NCI-H146 treated with DMSO at 0.1 percent for 48 hours (cell line): ENCODE results near the gene PRKACA.
"Not testable (repeated sequence)": the region's sequence is repeated elsewhere in the genome, so short reads cannot be mapped to it uniquely, and the experiment has no call there.

ENCODE experiments used
- DNase-seq: peaks from one replicate; lab custom pipeline; 2025; ENCODE audit not compliant: unreplicated experiment; lab: John Stamatoyannopoulos, UW

PRKACA gene

DNA sequence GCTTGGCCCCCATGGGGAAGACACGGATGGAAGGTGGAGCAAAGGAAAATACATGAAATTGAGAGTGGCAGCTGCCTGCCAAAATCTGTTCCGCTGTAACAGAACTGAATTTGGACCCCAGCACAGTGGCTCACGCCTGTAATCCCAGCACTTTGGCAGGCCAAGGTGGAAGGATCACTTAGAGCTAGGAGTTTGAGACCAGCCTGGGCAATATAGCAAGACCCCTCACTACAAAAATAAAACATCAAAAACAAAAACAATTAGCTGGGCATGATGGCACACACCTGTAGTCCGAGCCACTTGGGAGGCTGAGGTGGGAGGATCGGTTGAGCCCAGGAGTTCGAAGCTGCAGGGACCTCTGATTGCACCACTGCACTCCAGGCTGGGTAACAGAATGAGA lies 65.1 kb downstream of the PRKACA start:
- no peak for DNase-seq

DNA sequence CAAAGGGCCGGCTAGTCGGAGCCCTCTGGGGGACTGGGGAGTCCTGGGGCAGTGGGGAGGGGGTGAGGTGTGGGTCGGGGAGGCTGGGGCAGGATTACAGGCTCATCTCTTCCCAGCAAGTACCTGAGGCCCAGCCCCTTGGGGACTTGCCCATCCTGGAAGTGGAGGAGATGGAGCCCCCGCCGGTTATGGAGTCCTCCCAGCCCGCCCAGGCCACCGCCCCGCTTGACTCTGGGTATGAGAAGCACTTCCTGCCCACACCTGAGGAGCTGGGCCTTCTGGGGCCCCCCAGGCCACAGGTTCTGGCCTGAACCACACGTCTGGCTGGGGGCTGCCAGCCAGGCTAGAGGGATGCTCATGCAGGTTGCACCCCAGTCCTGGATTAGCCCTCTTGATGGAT lies 65.6 kb downstream of the PRKACA start:
- DNase-seq, result no peak

DNA sequence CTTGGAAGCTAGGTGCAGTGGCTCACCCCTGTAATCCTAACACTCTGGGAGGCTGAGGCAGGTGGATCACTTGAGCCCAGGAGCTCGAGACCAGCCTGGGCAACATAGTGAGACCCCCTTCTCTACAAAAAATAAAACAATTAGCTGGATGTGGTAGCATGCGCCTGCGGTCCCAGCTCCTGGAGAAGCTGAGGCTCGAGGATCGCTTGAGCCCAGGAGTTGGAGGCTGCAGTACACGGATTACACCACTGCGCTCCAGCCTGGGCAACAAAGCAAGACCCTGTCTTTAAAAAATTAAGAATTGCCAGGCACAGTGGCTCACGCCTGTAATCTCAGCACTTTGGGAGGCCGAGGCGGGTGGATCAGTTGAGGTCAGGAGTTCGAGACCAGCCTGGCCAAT lies 66.6 kb downstream of the PRKACA start:
- DNase-seq, result not testable (repeated sequence)

DNA sequence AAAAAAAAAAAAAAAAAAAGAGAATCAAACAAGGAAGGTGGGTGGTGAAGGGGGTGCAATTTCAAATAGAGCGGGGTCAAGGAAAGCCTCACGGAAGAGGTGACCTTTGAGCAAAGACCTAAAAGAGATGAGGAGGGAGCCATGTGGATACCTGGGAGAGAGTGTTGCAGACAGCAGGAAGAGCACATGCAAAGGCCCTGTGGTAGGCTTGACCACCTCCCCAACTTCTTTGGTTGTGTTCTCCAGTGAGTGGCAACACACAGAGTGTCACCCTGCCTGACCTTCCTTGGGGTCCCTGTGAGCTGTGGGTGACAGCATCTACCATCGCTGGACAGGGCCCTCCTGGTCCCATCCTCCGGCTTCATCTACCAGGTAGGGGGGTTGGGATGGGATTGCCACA lies 67.0 kb downstream of the PRKACA start:
- DNase-seq, result no peak

DNA sequence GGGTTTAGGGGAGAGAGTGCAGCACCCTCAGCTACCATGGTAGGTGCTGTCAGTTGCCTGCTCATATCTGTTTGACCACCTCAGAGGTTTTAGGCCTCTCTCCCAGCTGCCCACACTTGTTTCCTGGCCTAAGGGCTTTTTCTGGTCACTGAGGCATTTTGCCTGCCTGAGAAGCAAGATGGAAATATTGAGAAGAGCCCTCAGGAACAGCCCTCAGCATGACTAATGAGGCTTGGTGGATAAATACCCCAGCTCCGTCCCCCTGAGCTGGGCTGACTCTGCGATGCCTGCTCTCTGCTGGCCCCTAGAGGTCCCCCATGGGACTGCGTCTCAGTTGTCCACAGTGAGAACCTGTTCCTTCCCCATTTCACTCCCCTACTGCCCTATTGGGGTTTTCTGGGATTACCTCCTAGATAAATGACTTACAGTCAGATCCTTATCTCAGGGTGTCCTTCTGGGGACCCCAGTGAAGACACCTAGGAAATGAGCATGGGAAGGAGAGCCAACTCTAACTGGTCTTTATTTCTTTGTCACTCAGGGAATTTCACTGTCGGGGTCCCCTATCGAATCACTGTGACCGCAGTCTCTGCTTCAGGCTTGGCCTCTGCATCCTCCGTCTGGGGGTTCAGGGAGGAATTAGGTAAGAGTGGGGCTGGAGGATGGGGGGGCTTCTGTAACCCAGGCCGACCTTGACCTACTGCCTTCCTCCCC lies 69.0 kb downstream of the PRKACA start:
- no peak for DNase-seq

DNA sequence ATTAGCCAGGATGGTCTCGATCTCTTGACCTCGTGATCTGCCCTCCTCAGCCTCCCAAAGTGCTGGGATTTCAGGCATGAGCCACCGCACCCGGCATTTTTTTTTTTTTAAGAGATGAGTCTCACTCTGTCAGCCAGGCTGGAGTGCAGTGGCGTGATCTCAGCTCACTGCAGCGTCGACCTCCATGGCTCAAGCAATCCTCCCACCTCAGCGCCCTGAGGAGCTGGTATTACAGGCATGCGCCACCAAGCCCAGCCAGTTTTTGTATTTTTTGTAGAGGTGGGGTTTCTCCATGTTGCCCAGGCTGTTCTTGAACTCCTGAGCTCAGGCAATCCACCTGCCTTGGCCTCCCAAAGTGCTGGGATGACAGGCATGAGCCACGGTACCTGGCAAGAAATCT lies 69.7 kb downstream of the PRKACA start:
- not testable (repeated sequence) for DNase-seq

DNA sequence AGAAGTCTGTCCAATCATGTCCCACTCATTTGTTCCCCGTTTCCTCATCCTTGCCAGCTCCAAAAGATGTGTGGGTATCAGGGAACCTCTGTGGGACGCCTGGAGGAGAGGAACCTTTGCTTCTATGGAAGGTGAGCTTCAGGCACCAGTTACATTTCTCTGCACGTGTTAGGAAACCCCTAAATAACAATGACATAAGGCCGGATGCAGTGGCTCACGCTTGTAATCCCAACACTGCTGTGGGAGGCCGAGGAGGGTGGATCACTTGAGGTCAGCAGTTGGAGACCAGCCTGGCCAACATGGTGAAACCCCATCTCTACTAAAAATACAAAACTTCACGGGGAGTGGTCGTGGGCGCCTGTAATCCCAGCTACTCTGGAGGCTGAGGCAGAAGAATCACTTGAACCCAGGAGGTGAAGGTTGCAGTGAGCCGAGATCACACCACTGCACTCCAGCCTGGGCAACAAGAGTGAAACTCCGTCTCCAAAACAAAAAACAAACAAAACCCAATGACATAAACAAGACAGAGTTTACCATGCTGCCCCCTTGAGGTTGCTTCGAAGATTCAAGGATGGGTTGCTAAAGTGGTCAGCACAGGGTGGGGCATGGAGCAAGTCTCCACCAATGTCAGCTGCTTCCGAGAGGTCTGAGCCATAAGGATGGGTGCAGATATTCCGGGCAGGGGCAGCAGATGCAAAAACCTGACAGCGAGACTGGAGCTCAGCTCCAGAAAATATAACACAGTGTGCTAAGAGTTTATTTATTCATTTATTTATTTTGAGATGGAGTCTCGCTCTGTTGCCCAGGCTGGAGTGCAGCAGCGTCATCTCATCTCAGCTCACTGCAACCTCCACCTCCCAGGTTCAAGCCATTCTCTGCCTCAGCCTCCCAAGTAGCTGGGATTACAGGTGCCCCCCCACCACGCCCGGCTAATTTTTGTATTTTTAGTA lies 74.6 kb downstream of the PRKACA start:
- DNase-seq, result not testable (repeated sequence)
